Mesenchymal stem cell (in vitro differentiated cells and primary cell): Measurements from ENCODE around the gene SURF4.
"Not testable (repeated sequence)": the region's sequence is repeated elsewhere in the genome, so short reads cannot be mapped to it uniquely, and the experiment has no call there.

Experiments used
- DNase-seq: peaks from one replicate; pipeline ENCODE4 v3.0.0-alpha.2; 2013
- H2AFZ ChIP-seq: one replicate; pipeline ENCODE4 v1.6.1; 2013; ENCODE audit warnings: low read depth, mild to moderate bottlenecking, control low read depth, inconsistent platforms, low read length, moderate library complexity
- H2AK5ac ChIP-seq: 2 replicates; pipeline ENCODE4 v1.6.1; 2013; ENCODE audit warnings: low read length, moderate library complexity, mild to moderate bottlenecking, inconsistent platforms; ENCODE audit not compliant: severe bottlenecking
- H2BK120ac ChIP-seq: one replicate; pipeline ENCODE4 v1.6.1; 2013; ENCODE audit warnings: low read depth, mild to moderate bottlenecking, inconsistent platforms, low read length, moderate library complexity
- H2BK12ac ChIP-seq, 2 experiments: one replicate each; pipeline ENCODE4 v1.6.1; 2013; ENCODE audit warnings: inconsistent platforms in 2 of 2, low read length in 2 of 2, mild to moderate bottlenecking in 2 of 2, moderate library complexity in 2 of 2, control low read depth in 1 of 2
- H2BK15ac ChIP-seq: one replicate; pipeline ENCODE4 v1.6.1; 2013; ENCODE audit warnings: mild to moderate bottlenecking, low read depth, inconsistent platforms; ENCODE audit not compliant: poor library complexity, severe bottlenecking
- H2BK5ac ChIP-seq: 2 replicates; pipeline ENCODE4 v1.6.1; 2013; ENCODE audit warnings: low read depth, mild to moderate bottlenecking, low read length, control low read depth, inconsistent platforms; ENCODE audit not compliant: poor library complexity, severe bottlenecking
- H3K14ac ChIP-seq, 2 experiments: one replicate each; pipeline ENCODE4 v1.6.1; 2013; ENCODE audit warnings: inconsistent platforms in 2 of 2, low read length in 2 of 2, control low read depth in 1 of 2, mild to moderate bottlenecking in 1 of 2, moderate library complexity in 1 of 2
- H3K18ac ChIP-seq, 2 experiments: one replicate each; pipeline ENCODE4 v1.6.1; 2013; ENCODE audit warnings: inconsistent platforms in 2 of 2, low read length in 2 of 2, control low read depth in 1 of 2, low read depth in 1 of 2, mild to moderate bottlenecking in 1 of 2
- H3K23ac ChIP-seq, 2 experiments: one replicate each; pipeline ENCODE4 v1.6.1; 2013; ENCODE audit warnings: inconsistent platforms in 2 of 2, low read length in 2 of 2, mild to moderate bottlenecking in 2 of 2, moderate library complexity in 2 of 2, control low read depth in 1 of 2
- H3K27ac ChIP-seq: 2 replicates; pipeline ENCODE4 v1.5.1; 2013; ENCODE audit warnings: mild to moderate bottlenecking, moderate library complexity, low read length, control low read depth, inconsistent platforms; ENCODE audit not compliant: poor library complexity, severe bottlenecking
- H3K27me3 ChIP-seq, 2 experiments: 2 replicates each; pipeline versions ENCODE4 v1.6.1 to v1.7.0; 2013; ENCODE audit warnings: low read length in 2 of 2, mild to moderate bottlenecking in 2 of 2, moderate library complexity in 2 of 2, control low read depth in 1 of 2, inconsistent platforms in 1 of 2; ENCODE audit not compliant: control insufficient read depth in 1 of 2, insufficient read depth in 1 of 2
- H3K36me3 ChIP-seq, 2 experiments: 2 replicates each; pipeline versions ENCODE4 v1.6.1 to v1.7.0; 2013; ENCODE audit warnings: low read length in 2 of 2, control low read depth in 1 of 2, inconsistent platforms in 1 of 2, low read depth in 1 of 2, mild to moderate bottlenecking in 1 of 2; ENCODE audit not compliant: insufficient read depth in 2 of 2, control insufficient read depth in 1 of 2
- H3K4ac ChIP-seq, 2 experiments: one replicate each; pipeline ENCODE4 v1.6.1; 2013; ENCODE audit warnings: inconsistent platforms in 2 of 2, low read length in 2 of 2, mild to moderate bottlenecking in 2 of 2, moderate library complexity in 2 of 2, control low read depth in 1 of 2, low read depth in 1 of 2
- H3K4me1 ChIP-seq: 2 replicates; pipeline ENCODE4 v1.6.1; 2013; ENCODE audit warnings: low read depth, low read length, control low read depth; ENCODE audit not compliant: control insufficient read depth, insufficient read depth
- H3K4me2 ChIP-seq: 2 replicates; pipeline ENCODE4 v1.6.1; 2013; ENCODE audit warnings: low read length, mild to moderate bottlenecking, inconsistent platforms; ENCODE audit not compliant: poor library complexity, severe bottlenecking
- H3K4me3 ChIP-seq, 2 experiments: 2 replicates each; pipeline versions ENCODE4 v1.5.1 to v1.7.0; 2013; ENCODE audit warnings: low read length in 2 of 2, mild to moderate bottlenecking in 2 of 2, control low read depth in 1 of 2, low read depth in 1 of 2; ENCODE audit not compliant: insufficient read depth in 1 of 2
- H3K79me1 ChIP-seq: replicated peaks from 2 replicates; pipeline ENCODE4 v1.6.1; 2013; ENCODE audit warnings: mild to moderate bottlenecking, control low read depth, low read length, inconsistent platforms; ENCODE audit not compliant: poor library complexity, severe bottlenecking
- H3K9ac ChIP-seq: 2 replicates; pipeline ENCODE4 v1.7.0; 2013; ENCODE audit warnings: mild to moderate bottlenecking, low read length, moderate library complexity
- H3K9me3 ChIP-seq: 2 replicates; pipeline ENCODE4 v1.7.0; 2013; ENCODE audit warnings: mild to moderate bottlenecking, low read length; ENCODE audit not compliant: control insufficient read depth
- H4K8ac ChIP-seq: one replicate; pipeline ENCODE4 v1.6.1; 2013; ENCODE audit warnings: inconsistent platforms, mild to moderate bottlenecking, low read length, moderate library complexity
- H4K91ac ChIP-seq: one replicate; pipeline ENCODE4 v1.6.1; 2013; ENCODE audit warnings: mild to moderate bottlenecking, low read length, inconsistent platforms
- WGBS: methylation state at CpG from one replicate; pipeline ENCODE4 v1.1.7; 2013; ENCODE audit warnings: mixed read lengths; 5-methylcytosine and 5-hydroxymethylcytosine counted together

SURF4 gene

GRCh38 chr9:133331221-133331620 lies 44.6 kb downstream of the SURF4 start:
- Histone ChIP-seq H4K8ac (no peak overlapping the region), H3K27me3 (no peaks in the 10 kb centered on the region), H3K9me3 (no peaks in the 10 kb centered on the region), H4K91ac (no peak overlapping the region), H3K4me2 (no peak overlapping the region), H2BK12ac (no peak overlapping the region), H3K4me3 (no peak overlapping the region), H2BK120ac (no peak overlapping the region), H2AFZ (no peak overlapping the region), H2AK5ac (no peak overlapping the region), H3K36me3 (peaks cover 34 to 56% of the 10 kb centered on the region in 2 experiments), H3K23ac (no peak overlapping the region), H3K79me1 (peaks cover 40% of the 10 kb centered on the region), H3K14ac (no peak overlapping the region), H3K9ac (no peak overlapping the region), H3K18ac (no peak overlapping the region), H3K4ac (no peak overlapping the region), H2BK5ac (no peak overlapping the region), H3K27ac (no peak overlapping the region), H2BK15ac (no peak overlapping the region), H3K4me1 (peaks cover 19% of the 10 kb centered on the region)
- DNase-seq = no peak
- 95% methylated on average over 19 of the region's 19 CpGs for whole genome bisulfite sequencing

- H3K18ac ChIP-seq, H3K9me3 ChIP-seq, H3K27ac ChIP-seq, H3K14ac ChIP-seq, H2BK120ac ChIP-seq, H3K27me3 ChIP-seq, H2AFZ ChIP-seq, H3K23ac ChIP-seq, H3K9ac ChIP-seq, H3K4ac ChIP-seq, H2AK5ac ChIP-seq, H2BK15ac ChIP-seq, H3K4me3 ChIP-seq, H3K4me2 ChIP-seq, H4K8ac ChIP-seq, H2BK5ac ChIP-seq, H2BK12ac ChIP-seq, H4K91ac ChIP-seq: not testable (repeated sequence)
- WGBS = 52% methylated on average over 17 of the region's 21 CpGs
- Histone ChIP-seq H3K36me3 (peaks cover 34 to 55% of the 10 kb centered on the region in 2 experiments), H3K4me1 (peaks cover 16% of the 10 kb centered on the region), H3K79me1 (peaks cover 37% of the 10 kb centered on the region)
- peak; percentile 20 for DNase-seq
Measured at GRCh38 chr9:133329306-133330156, 46.3 kb downstream of the SURF4 start.

GRCh38 chr9:133327834-133328484 lies 47.9 kb downstream of the SURF4 start:
- peaks cover 23 to 40% of the 10 kb centered on the region in 2 experiments for H3K36me3 ChIP-seq
- no peak overlapping the region for H3K4me2 ChIP-seq
- no peak overlapping the region for H3K23ac ChIP-seq
- H3K4ac ChIP-seq = no peak overlapping the region
- H3K27ac ChIP-seq = no peak overlapping the region
- peaks cover 0 to 8% of the 10 kb centered on the region in 2 experiments for H3K27me3 ChIP-seq
- H2BK12ac ChIP-seq = no peak overlapping the region
- H4K91ac ChIP-seq = no peak overlapping the region
- peaks cover 4% of the 10 kb centered on the region for H3K9me3 ChIP-seq
- DNase-seq = no peak
- H2BK15ac ChIP-seq = no peak overlapping the region
- H3K18ac ChIP-seq = no peak overlapping the region
- H4K8ac ChIP-seq = no peak overlapping the region
- H3K4me3 ChIP-seq = no peak overlapping the region
- H3K79me1 ChIP-seq = peaks cover 21% of the 10 kb centered on the region
- 85% methylated on average over 10 of the region's 10 CpGs for WGBS
- peaks cover 3% of the 10 kb centered on the region for H3K4me1 ChIP-seq
- no peak overlapping the region for H2BK5ac ChIP-seq
- no peak overlapping the region for H2AK5ac ChIP-seq
- H3K14ac ChIP-seq = no peak overlapping the region
- H2AFZ ChIP-seq = no peak overlapping the region
- H2BK120ac ChIP-seq = no peak overlapping the region
- no peak overlapping the region for H3K9ac ChIP-seq

GRCh38 chr9:133327021-133327420 lies 48.8 kb downstream of the SURF4 start:
- H3K4me2 ChIP-seq, DNase-seq, H3K18ac ChIP-seq, H4K91ac ChIP-seq, H3K4me1 ChIP-seq, H3K9ac ChIP-seq, H3K4ac ChIP-seq, H3K23ac ChIP-seq, H3K27me3 ChIP-seq, H2BK12ac ChIP-seq, H2BK15ac ChIP-seq, H2BK5ac ChIP-seq, H2BK120ac ChIP-seq, H3K9me3 ChIP-seq, H3K14ac ChIP-seq, H3K4me3 ChIP-seq, H2AFZ ChIP-seq, H4K8ac ChIP-seq, H2AK5ac ChIP-seq, H3K27ac ChIP-seq: not testable (repeated sequence)
- WGBS = 83% methylated on average over 6 of the region's 6 CpGs
- H3K36me3 ChIP-seq = peaks cover 13 to 30% of the 10 kb centered on the region in 2 experiments
- H3K79me1 ChIP-seq = peaks cover 12% of the 10 kb centered on the region
